ENCODE results near the gene PCCA.

The PCCA gene

GRCh38 chr13:100549316-100549715 lies 460.4 kb downstream of the PCCA start:
- intact Hi-C loops (cut with DNase I; ENCODE audit: low total_unique reads) = no loop called here
- Histone ChIP-seq H3K36me3 (no peaks in the 10 kb centered on the region), H3K9me3 (no peaks in the 10 kb centered on the region), H3K4me3 (no peak overlapping the region), H3K27ac (no peak overlapping the region), H3K4me1 (peaks cover 0 to 14% (median 10%) of the 10 kb centered on the region in 4 donors), H3K27me3 (no peaks in the 10 kb centered on the region)
- TF ChIP-seq CTCF (IDR thresholded peaks at IDR 0.05) = no peak
- peak in 1 of 2 donors; percentile 33 for DNase-seq

GRCh38 chr13:100552755-100553154 lies 463.9 kb downstream of the PCCA start:
- Histone ChIP-seq H3K9me3 (no peaks in the 10 kb centered on the region), H3K27ac (no peak overlapping the region), H3K4me3 (no peak overlapping the region), H3K4me1 (peaks cover 0 to 8% (median 6%) of the 10 kb centered on the region in 4 donors), H3K36me3 (no peaks in the 10 kb centered on the region), H3K27me3 (no peaks in the 10 kb centered on the region)
- intact Hi-C loops (cut with DNase I; ENCODE audit: low total_unique reads) = no loop called here
- DNase-seq = peak in 1 of 2 donors; percentile 61
- TF ChIP-seq CTCF (IDR thresholded peaks at IDR 0.05) = no peak

- Histone ChIP-seq H3K4me3 (no peak overlapping the region), H3K27me3 (no peaks in the 10 kb centered on the region), H3K9me3 (no peaks in the 10 kb centered on the region), H3K36me3 (no peaks in the 10 kb centered on the region), H3K4me1 (no peaks in the 10 kb centered on the region), H3K27ac (no peak overlapping the region)
- TF ChIP-seq CTCF (IDR thresholded peaks at IDR 0.05) = no peak
- DNase-seq = no peak
- intact Hi-C loops (cut with DNase I; ENCODE audit: low total_unique reads) = no loop called here
Measured at GRCh38 chr13:100559886-100560285, 471.0 kb downstream of the PCCA start.

GRCh38 chr13:100560498-100561157 lies 471.7 kb downstream of the PCCA start:
- Histone ChIP-seq H3K27me3 (no peaks in the 10 kb centered on the region), H3K36me3 (no peaks in the 10 kb centered on the region), H3K9me3 (no peaks in the 10 kb centered on the region), H3K27ac (no peak overlapping the region), H3K4me1 (no peaks in the 10 kb centered on the region), H3K4me3 (no peak overlapping the region)
- TF ChIP-seq CTCF (IDR thresholded peaks at IDR 0.05) = no peak
- intact Hi-C loops (cut with DNase I; ENCODE audit: low total_unique reads) = no loop called here
- no peak for DNase-seq

GRCh38 chr13:100561158-100561499 lies 472.2 kb downstream of the PCCA start:
- intact Hi-C loops (cut with DNase I; ENCODE audit: low total_unique reads) = no loop called here
- Histone ChIP-seq H3K4me3 (no peak overlapping the region), H3K36me3 (no peaks in the 10 kb centered on the region), H3K9me3 (no peaks in the 10 kb centered on the region), H3K27me3 (no peaks in the 10 kb centered on the region), H3K27ac (no peak overlapping the region), H3K4me1 (no peaks in the 10 kb centered on the region)
- no peak for DNase-seq
- TF ChIP-seq CTCF (IDR thresholded peaks at IDR 0.05) = no peak
